KMS-11 (cell line): ENCODE results near the gene ADPRS.

Source experiments
- H2AFZ ChIP-seq: fragments of 200-600 bp; sonication (generic); 2 replicates; pipeline ENCODE4 v1.6.1; 2016; ENCODE audit warnings: antibody characterized with exemption, mixed run types, low read depth
- H3K27ac ChIP-seq: fragments of 200-600 bp; sonication (generic); 2 replicates; pipeline ENCODE4 v1.6.1; 2016; ENCODE audit warnings: mild to moderate bottlenecking, mixed run types
- H3K27me3 ChIP-seq: fragments of 200-600 bp; sonication (generic); 2 replicates; pipeline ENCODE4 v1.6.1; 2017; ENCODE audit warnings: mild to moderate bottlenecking, low read depth, mixed run types, moderate library complexity; ENCODE audit not compliant: insufficient read depth
- H3K36me3 ChIP-seq: fragments of 200-600 bp; sonication (generic); 2 replicates; pipeline ENCODE4 v1.6.1; 2017; ENCODE audit warnings: mild to moderate bottlenecking, mixed run types; ENCODE audit not compliant: insufficient read depth
- H3K4me1 ChIP-seq: fragments of 200-600 bp; sonication (generic); 2 replicates; pipeline ENCODE4 v1.6.1; 2016; ENCODE audit warnings: mild to moderate bottlenecking, low read depth, mixed run types; ENCODE audit not compliant: poor library complexity, severe bottlenecking
- H3K4me2 ChIP-seq: fragments of 200-600 bp; sonication (generic); 2 replicates; pipeline ENCODE4 v1.7.0; 2016; ENCODE audit warnings: mild to moderate bottlenecking, mixed run types
- H3K4me3 ChIP-seq: fragments of 200-600 bp; sonication (generic); IDR thresholded peaks from 2 replicates; pipeline ENCODE4 v1.6.1; 2017; ENCODE audit warnings: low read depth, low read length, mixed read lengths; ENCODE audit not compliant: insufficient read depth
- H3K79me2 ChIP-seq: fragments of 200-600 bp; sonication (generic); 2 replicates; pipeline ENCODE4 v1.6.1; 2016; ENCODE audit warnings: low read depth, mixed run types; ENCODE audit not compliant: insufficient read depth
- H3K9ac ChIP-seq: fragments of 200-600 bp; sonication (generic); 2 replicates; pipeline ENCODE4 v1.6.1; 2016; ENCODE audit warnings: mild to moderate bottlenecking, mixed run types
- H4K20me1 ChIP-seq: fragments of 200-600 bp; sonication (generic); 2 replicates; pipeline ENCODE4 v1.6.1; 2016; ENCODE audit warnings: mild to moderate bottlenecking, mixed run types; ENCODE audit not compliant: insufficient read depth
- CTCF ChIP-seq: fragments of 200-600 bp; sonication (generic); conservative IDR thresholded peaks from 2 replicates; pipeline ENCODE4 v1.6.1; 2017; ENCODE audit warnings: low read depth, mild to moderate bottlenecking, antibody characterized with exemption, low read length, moderate library complexity, mixed read lengths

ADPRS gene

GRCh38 chr1:36111151-36111550 is 22.5 kb downstream of the ADPRS start:
- no peaks in the 10 kb centered on the region for H4K20me1 ChIP-seq
- no peak overlapping the region for H3K27ac ChIP-seq
- no peak overlapping the region for H3K4me2 ChIP-seq
- no peak overlapping the region for H3K4me3 ChIP-seq
- no peaks in the 10 kb centered on the region for H3K79me2 ChIP-seq
- H2AFZ ChIP-seq: no peak overlapping the region
- no peak for TF ChIP-seq CTCF
- no peaks in the 10 kb centered on the region for H3K36me3 ChIP-seq
- no peaks in the 10 kb centered on the region for H3K27me3 ChIP-seq
- H3K9ac ChIP-seq: no peak overlapping the region
- no peaks in the 10 kb centered on the region for H3K4me1 ChIP-seq

- H3K27ac ChIP-seq: no peak overlapping the region
- H2AFZ ChIP-seq: no peak overlapping the region
- H3K4me2 ChIP-seq: no peak overlapping the region
- H3K9ac ChIP-seq: no peak overlapping the region
- no peak overlapping the region for H3K4me3 ChIP-seq
- no peaks in the 10 kb centered on the region for H3K27me3 ChIP-seq
- TF ChIP-seq CTCF: no peak
- no peaks in the 10 kb centered on the region for H4K20me1 ChIP-seq
- H3K4me1 ChIP-seq: no peaks in the 10 kb centered on the region
- no peaks in the 10 kb centered on the region for H3K36me3 ChIP-seq
- no peaks in the 10 kb centered on the region for H3K79me2 ChIP-seq
Observed at GRCh38 chr1:36112823-36113222, 24.1 kb downstream of the ADPRS start.

GRCh38 chr1:36114371-36114770 is 25.7 kb downstream of the ADPRS start:
- H3K27me3 ChIP-seq: no peaks in the 10 kb centered on the region
- no peaks in the 10 kb centered on the region for H3K36me3 ChIP-seq
- H4K20me1 ChIP-seq: no peaks in the 10 kb centered on the region
- H3K4me2 ChIP-seq: no peak overlapping the region
- no peaks in the 10 kb centered on the region for H3K4me1 ChIP-seq
- no peak overlapping the region for H3K4me3 ChIP-seq
- no peak overlapping the region for H3K27ac ChIP-seq
- no peaks in the 10 kb centered on the region for H3K79me2 ChIP-seq
- no peak for TF ChIP-seq CTCF
- no peak overlapping the region for H2AFZ ChIP-seq
- H3K9ac ChIP-seq: no peak overlapping the region

GRCh38 chr1:36115200-36115669 is 26.5 kb downstream of the ADPRS start:
- Histone ChIP-seq H3K4me3 (no peak overlapping the region), H3K9ac (no peak overlapping the region), H3K36me3 (no peaks in the 10 kb centered on the region), H3K79me2 (no peaks in the 10 kb centered on the region), H3K4me1 (no peaks in the 10 kb centered on the region), H3K27ac (no peak overlapping the region), H3K4me2 (no peak overlapping the region), H3K27me3 (no peaks in the 10 kb centered on the region), H2AFZ (no peak overlapping the region), H4K20me1 (no peaks in the 10 kb centered on the region)
- TF ChIP-seq CTCF: no peak

GRCh38 chr1:36115931-36116330 is 27.2 kb downstream of the ADPRS start:
- Histone ChIP-seq H3K4me3 (no peak overlapping the region), H3K4me1 (no peaks in the 10 kb centered on the region), H2AFZ (no peak overlapping the region), H4K20me1 (no peaks in the 10 kb centered on the region), H3K27ac (no peak overlapping the region), H3K79me2 (no peaks in the 10 kb centered on the region), H3K4me2 (no peak overlapping the region), H3K36me3 (no peaks in the 10 kb centered on the region), H3K9ac (no peak overlapping the region), H3K27me3 (no peaks in the 10 kb centered on the region)
- TF ChIP-seq CTCF: no peak
